Fibroblast of skin of back (primary cell): ENCODE data around the gene TUBA4A.
"Not testable (repeated sequence)": the region's sequence is repeated elsewhere in the genome, so short reads cannot be mapped to it uniquely, and the experiment has no call there.

ENCODE experiments used
- DNase-seq: peaks from one replicate; pipeline ENCODE4 v3.0.0-alpha.2; 2013

The TUBA4A gene

GRCh38 chr2:219210196-219210885 lies 43.4 kb downstream of the TUBA4A start:
- DNase-seq = no peak

- no peak for DNase-seq
These were observed 44.2 kb downstream of the TUBA4A start for GRCh38 chr2:219209236-219210195.

GRCh38 chr2:219207884-219208740 lies 45.6 kb downstream of the TUBA4A start:
- peak; percentile 44 for DNase-seq

- no peak for DNase-seq
These were observed 46.4 kb downstream of the TUBA4A start for GRCh38 chr2:219207134-219207883.

- DNase-seq = peak; percentile 93
These were observed 47.2 kb downstream of the TUBA4A start, which contains the start of gene ZFAND2B for GRCh38 chr2:219206328-219207133. TSS of gene ZFAND2B (plus strand) at chr2:219206782. CDS start at chr2:219206988, 206 bp downstream.

GRCh38 chr2:219205981-219206327 lies 47.8 kb downstream of the TUBA4A start:
- DNase-seq = no peak

GRCh38 chr2:219205165-219205538 lies 48.6 kb downstream of the TUBA4A start:
- DNase-seq = no peak

GRCh38 chr2:219204425-219205164 lies 49.1 kb downstream of the TUBA4A start:
- no peak for DNase-seq

GRCh38 chr2:219201331-219201730 lies 52.4 kb downstream of the TUBA4A start:
- DNase-seq = not testable (repeated sequence)

- not testable (repeated sequence) for DNase-seq
These were observed 53.0 kb downstream of the TUBA4A start for GRCh38 chr2:219200502-219201326.
